Measurements from ENCODE around the gene HUS1. TPM values are rescaled to one million over a fixed set of nuclear protein-coding genes. Genes with fewer than 3 reads are reported as not detected.

The HUS1 gene
- total and polyA plus RNA-seq, 2 of the 13 experiments (the other 11 are each of a cell fraction or from before 2014, with no cell fraction given), result 14.8 to 16.9 TPM

GRCh38 chr7:47932466-47933037 is 46.9 kb downstream of the HUS1 start (continued):
- TF ChIP-seq ZNF225 (CRISPR knock-in tag; IDR thresholded peaks at IDR 0.05), result no peak
- TF ChIP-seq LRRFIP1 (CRISPR knock-in tag; conservative IDR thresholded peaks at IDR 0.05), result no peak
- no peak for TF ChIP-seq SAFB2 (CRISPR knock-in tag; IDR thresholded peaks at IDR 0.05; ENCODE audit: borderline replicate concordance, low read depth)
- TF ChIP-seq MED13 (CRISPR knock-in tag; IDR thresholded peaks at IDR 0.05), result no peak
- no peak for TF ChIP-seq THRA (CRISPR knock-in tag; IDR thresholded peaks at IDR 0.05; ENCODE audit: borderline replicate concordance)
- no peak for TF ChIP-seq ZNF577 (CRISPR knock-in tag; IDR thresholded peaks at IDR 0.05; ENCODE audit: borderline replicate concordance, low read depth)
- no peak for TF ChIP-seq ZNF775 (CRISPR knock-in tag; IDR thresholded peaks at IDR 0.05; ENCODE audit: borderline replicate concordance)
- TF ChIP-seq MAFG (CRISPR knock-in tag; IDR thresholded peaks at IDR 0.05), result no peak

- no peak overlapping the region for H2AFZ ChIP-seq (ENCODE audit: low read length)
- no peak overlapping the region for H3K4me3 ChIP-seq (replicated peaks in 1 of 3; ENCODE audit: insufficient read depth in 1 of 3, low read depth in 2 of 3, low read length in 3 of 3)
- BruUV-seq (replicated peaks), result no TSS peak
- ATAC-seq (0 out of 3 replicates have a peak, but pooled peaks have one; percentile 22), DNase-seq (ENCODE audit: low spot score) (no peak), FAIRE-seq (no peak)
- H3K27me3 ChIP-seq (ENCODE audit: control insufficient read depth in 1 of 2, insufficient read depth in 2 of 2, low read length in 2 of 2), result no peaks in the 10 kb centered on the region; a peak in 1 of 5 replicates
- H3K4me2 ChIP-seq (ENCODE audit: low read depth, low read length), result no peak overlapping the region
- no peaks in the 10 kb centered on the region for H4K20me1 ChIP-seq (ENCODE audit: insufficient read depth, low read length)
- 31% methylated on average over 6 of the region's 6 CpGs for WGBS (ENCODE audit: low lambda C conversion rate)
- intact Hi-C loops (cut with micrococcal nuclease; ENCODE audit: unreplicated experiment) (no loop called here), in situ Hi-C loops (cut with HindIII; ENCODE audit: extremely low pct_ligation_motif_present, low pct_unique_long_range_greater_than_20kb) (no loop called here)
- H3K9ac ChIP-seq (ENCODE audit: insufficient read depth, low read depth, low read length), result no peak overlapping the region
- H3K27ac ChIP-seq (ENCODE audit: extremely low read length, insufficient read depth, low read length), result no peak overlapping the region
- ChIA-PET POLR2A (no interaction called here), CTCF (ENCODE audit: low intra/inter-chr PET ratio, low total read pairs) (no interaction called here)
- H3K9me3 ChIP-seq (ENCODE audit: low read length), result no peaks in the 10 kb centered on the region
- no peaks in the 10 kb centered on the region for H3K4me1 ChIP-seq (ENCODE audit: insufficient read depth, low read length)
- H3K36me3 ChIP-seq (replicated peaks in 1 of 2; ENCODE audit: control insufficient read depth in 1 of 2, insufficient read depth in 2 of 2, low read length in 2 of 2), result no peaks in the 10 kb centered on the region
- no peaks in the 10 kb centered on the region for H3K79me2 ChIP-seq (ENCODE audit: insufficient read depth, low read length)
- TF ChIP-seq BRF2 (CRISPR knock-in tag; IDR thresholded peaks at IDR 0.05), result no peak
- no peak for TF ChIP-seq UBTF (CRISPR knock-in tag; IDR thresholded peaks at IDR 0.05)
- no peak for TF ChIP-seq KLF11 (CRISPR knock-in tag; IDR thresholded peaks at IDR 0.05)
- no peak for TF ChIP-seq ZSCAN5A (CRISPR knock-in tag; IDR thresholded peaks at IDR 0.05; ENCODE audit: borderline replicate concordance)
- no peak for TF ChIP-seq KDM1A (CRISPR knock-in tag; IDR thresholded peaks at IDR 0.05)
- TF ChIP-seq ZBTB7A (CRISPR knock-in tag; IDR thresholded peaks at IDR 0.05), result no peak
- no peak for TF ChIP-seq ZMAT3 (CRISPR knock-in tag; conservative IDR thresholded peaks at IDR 0.05)
Observed at GRCh38 chr7:47932016-47932415, 47.4 kb downstream of the HUS1 start.
